NCI-H526 treated with DMSO at 0.1 percent for 48 hours (cell line): ENCODE results near the gene MAPT.

Source experiments
- DNase-seq: peaks from one replicate; lab custom pipeline; 2025; lab: John Stamatoyannopoulos, UW

MAPT gene

GRCh38 chr17:46028981-46029565, 134.7 kb downstream of the MAPT start:
- DNase-seq: no peak

DNA sequence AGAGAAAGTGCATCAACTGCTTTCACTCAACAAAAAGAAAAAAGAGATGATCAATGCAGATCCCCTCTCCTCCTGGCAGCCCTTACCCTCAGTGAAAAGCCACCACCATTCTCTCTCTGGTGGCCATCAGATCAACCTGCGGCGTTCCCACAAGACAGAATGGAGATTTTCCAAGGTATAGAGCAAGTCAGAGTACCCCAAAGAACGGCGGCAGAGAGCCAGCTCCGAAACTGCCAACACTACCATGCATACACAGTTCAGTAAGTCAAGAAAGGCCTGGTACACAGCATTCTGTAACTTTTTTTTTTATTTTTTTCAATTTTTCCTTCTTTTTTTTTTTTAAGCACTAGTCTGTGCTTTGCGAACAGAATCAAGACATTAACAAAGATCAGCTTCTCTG, 135.3 kb downstream of the MAPT start:
- no peak for DNase-seq

- DNase-seq: no peak
Measured at GRCh38 chr17:46030752-46031151, 136.4 kb downstream of the MAPT start.

DNA sequence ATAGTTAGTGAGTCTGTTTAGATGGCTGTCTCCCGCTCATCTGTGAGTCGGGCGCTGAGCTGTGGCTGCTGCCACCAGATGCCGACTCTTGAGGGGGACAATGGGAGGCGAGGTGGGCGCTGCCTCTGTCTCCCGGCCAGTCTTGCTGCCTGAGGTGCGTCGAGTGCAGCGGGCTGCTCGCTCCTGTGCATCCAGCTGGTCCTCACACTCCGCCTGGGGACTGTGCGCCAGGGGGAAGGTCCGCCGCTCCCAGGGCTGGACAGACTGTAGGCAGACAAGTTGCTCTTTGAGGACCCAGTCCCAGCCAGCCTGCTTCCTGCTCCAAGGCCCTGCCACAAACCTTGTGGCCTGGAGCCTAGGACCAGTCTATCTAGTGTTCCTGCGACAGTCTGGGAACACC, 137.1 kb downstream of the MAPT start:
- DNase-seq: no peak

DNA sequence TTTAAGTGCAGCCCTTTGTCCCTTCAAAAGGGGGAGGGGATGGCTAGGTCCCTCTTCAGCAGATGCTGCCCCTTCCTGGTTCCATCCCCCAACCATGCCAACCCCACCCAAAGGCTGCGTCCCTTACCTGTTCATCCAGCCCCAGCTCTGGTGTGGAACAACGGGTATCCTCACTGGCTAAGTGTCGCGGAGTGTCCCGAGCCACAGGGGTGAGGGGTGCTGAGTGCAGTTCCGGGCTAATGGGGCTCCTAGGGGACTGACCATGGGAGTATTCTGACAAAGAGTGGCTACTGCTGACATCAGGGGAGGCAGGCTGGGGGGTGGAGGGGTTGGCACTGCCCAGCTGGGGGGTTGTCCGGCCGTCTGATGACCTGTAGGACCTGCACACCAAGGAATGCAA, 137.6 kb downstream of the MAPT start:
- DNase-seq: no peak

- DNase-seq: no peak
Measured at GRCh38 chr17:46032909-46033308, 138.6 kb downstream of the MAPT start.

DNA sequence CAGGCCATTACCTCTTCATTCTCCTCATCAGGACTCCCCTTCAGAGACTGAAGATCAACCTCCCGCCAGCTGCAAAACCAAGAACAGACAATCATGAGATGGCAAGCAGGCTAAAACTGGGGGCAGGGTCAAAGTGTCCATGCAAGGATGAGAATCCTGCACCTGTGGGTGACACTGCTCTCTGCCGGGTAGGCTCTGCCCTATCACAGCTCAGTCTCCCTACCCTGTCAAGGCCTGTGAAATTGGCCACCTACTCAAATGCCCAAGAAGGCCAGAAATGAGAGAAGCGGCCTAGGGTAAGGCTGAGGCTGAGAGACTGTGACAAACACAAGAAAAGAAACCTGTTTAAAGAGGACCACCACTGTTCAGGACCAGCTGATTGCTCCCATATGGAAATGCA, 139.0 kb downstream of the MAPT start:
- DNase-seq: no peak

DNA sequence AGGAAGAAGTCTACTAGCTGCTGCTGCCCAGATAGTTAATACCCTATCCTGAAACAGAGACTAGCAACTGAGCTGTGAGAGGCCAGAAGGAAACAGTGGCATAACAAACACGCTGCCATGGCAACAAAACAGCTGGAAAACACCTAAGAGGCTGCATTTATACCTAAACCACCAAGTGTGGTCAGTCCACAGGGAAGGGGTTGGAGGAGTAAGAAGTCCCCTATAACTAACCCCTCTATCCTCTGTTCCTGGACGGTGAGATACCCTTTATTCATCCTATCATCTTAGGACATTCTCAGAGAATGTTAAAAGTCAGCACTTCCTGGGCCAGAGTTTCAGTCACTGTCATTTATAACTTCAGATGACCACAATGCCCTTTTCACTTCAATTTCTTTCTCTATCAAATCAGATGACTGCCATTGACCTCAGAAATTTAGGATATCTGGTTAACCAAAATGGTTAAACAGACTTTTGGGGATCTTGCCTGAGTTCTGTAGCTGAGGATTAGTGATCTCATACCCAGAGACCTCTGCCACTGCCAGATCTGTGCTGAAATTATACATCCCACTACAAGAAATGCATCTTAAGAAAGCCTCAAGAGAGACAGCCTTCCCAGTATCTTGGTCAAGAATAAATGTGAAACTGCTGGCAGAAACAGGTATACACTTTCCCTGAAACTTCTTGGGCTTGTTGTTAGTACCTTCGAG, 140.9 kb downstream of the MAPT start:
- DNase-seq: no peak

DNA sequence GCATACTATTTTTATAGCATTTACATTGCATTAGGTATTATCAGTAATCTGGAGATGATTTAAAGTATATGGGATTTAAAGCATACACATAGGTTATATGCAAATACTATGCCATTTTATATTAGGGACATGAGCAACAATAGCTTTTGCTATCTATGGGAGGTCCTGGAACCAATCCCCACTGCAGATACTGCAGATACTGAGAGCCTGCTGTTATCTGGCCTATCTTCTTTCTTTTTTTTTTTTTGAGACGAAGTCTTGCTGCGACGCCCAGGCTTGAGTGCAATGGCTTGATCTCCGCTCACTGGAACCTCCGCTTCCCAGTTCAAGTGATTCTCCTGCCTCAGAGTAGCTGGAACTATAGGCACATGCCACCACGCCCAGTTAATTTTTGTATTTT, 142.1 kb downstream of the MAPT start:
- DNase-seq: no peak

DNA sequence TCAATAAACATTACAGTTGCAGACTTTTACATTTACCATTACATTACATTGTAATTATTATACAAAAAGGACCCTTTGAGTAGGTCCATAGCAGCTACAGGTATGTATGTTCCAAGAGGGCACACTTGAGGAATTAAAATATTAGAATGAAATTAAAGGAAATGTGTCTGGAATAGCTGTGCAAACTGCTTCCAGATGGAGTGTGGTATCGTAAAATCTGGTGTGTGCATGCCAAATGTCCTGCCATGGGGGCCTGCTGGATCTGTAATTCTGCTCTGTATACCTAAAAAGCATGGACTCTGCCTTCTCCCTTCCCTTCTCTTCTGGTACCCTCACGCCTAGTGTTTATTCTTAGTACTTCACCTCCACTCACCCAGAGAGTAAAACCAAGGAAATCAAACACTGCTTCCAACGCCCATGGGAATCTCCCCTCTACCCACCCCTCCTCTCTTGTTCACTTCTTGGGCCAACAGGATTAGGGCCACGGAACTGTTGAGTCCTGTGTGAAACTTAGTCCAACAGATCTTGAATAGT, 143.4 kb downstream of the MAPT start:
- DNase-seq: no peak

DNA sequence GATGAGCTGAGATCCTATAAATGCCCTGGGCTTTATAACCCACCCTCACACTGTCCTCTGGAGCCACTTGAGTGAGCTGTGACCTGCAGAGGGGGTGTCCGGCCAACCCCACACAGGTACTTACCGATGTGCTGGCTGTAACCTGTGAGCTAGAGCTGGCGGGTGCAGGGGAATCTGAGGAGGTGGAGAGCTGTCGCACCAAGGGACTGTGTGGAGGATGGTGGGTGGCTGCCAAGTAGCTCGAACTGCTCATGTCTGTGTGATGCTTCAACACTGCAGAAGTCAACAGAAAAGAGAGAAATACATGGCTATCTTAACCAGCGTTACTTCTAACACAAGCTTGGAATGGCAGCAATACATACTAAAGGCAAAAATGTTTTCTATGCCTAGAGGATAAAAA, 144.1 kb downstream of the MAPT start:
- no peak for DNase-seq

- DNase-seq: no peak
Measured at GRCh38 chr17:46038937-46039336, 144.6 kb downstream of the MAPT start.

DNA sequence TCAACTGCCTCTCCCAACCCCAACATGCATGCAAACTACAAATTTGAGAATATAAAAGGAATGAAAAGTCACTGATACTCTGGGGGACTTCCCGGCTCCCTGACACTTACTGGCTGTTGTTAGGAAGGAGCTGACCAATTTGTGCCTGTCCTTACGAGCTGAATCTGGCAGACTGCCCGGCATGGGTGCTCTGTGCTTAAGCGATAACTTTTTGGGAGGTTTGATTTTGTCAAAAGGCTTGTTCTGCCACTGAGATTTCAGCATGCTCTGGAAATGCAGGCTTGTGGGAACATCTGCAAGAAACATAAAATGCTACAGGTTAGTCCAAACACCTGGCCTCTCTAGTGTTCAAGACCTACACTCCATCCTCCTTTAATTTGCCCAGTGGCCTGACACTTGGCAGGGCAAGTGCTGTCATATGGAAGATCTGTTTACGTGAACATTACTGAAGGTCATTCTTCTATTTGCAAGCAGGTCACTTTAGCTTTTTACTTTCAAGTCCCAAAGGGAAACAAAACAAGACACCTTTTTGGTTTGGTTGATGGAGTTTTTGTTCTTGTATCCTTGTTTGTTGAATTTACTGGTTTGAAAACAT, 145.3 kb downstream of the MAPT start:
- no peak for DNase-seq

DNA sequence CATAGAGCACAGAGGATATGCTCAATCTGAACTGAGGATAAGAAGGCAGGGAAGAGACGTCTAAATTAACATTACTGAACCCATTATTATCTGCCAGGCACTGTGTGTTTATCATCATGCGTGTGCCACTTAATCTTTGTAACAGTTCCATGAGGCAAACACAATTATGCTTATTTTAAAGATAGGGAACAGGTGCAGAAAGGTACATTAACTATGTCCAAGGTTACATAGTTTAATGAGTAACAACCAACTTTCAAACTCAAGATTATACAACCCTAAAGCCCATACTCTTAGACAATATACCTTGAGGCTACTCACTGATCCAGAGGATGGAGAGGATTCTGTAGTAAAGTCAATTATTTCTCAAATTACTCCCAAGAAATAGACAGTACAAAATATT, 147.9 kb downstream of the MAPT start:
- DNase-seq: no peak

DNA sequence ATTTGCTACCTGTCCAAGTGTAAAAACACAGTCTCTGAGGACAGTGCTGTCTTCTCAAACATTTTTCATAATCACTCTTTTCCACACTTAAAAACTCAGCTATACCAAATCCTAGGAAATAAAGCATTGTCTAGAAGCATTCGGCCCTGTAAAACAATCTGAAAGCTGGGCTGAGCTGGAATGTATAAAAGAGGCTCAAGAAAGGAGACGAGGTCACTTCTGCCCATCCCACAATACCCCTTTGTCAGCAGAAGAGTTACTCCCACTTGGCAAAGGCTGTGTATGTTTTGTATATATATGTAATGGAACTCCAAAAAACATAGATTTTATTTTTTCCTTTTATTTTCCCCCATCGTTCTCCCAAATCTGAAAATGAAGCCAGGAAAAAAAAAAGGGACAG, 148.6 kb downstream of the MAPT start:
- DNase-seq: no peak

- no peak for DNase-seq
Measured at GRCh38 chr17:46043606-46044005, 149.3 kb downstream of the MAPT start.

DNA sequence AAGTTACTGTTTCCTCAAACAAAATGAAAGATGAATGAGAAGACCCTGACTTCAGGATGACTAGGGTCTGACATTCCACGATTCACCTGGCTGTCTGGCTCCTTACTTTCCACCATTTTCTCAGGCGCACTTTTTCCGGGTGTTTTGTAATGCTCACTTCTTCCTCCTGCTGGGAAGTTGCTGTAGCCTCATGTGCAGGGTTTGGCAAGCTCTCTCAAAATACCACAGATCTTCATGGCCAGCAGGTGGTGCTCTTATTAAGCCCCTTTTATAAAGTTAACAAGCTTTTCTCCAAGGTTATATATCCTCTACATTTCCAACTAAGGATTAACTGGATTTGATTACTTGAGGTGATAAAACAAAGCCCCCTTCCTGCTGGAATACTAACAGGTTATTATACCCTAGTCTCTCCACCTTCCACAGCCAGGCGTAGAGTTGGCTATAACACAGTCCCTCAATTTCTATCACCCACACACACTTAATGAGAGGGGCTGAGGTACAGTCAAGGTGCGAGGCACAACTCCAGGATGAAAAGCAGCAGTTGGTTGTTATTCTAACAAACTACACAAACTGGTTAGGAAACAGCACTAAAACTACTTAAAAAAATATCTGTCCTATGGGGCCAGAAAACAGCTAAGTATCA, 150.1 kb downstream of the MAPT start:
- DNase-seq: peak; percentile 71

DNA sequence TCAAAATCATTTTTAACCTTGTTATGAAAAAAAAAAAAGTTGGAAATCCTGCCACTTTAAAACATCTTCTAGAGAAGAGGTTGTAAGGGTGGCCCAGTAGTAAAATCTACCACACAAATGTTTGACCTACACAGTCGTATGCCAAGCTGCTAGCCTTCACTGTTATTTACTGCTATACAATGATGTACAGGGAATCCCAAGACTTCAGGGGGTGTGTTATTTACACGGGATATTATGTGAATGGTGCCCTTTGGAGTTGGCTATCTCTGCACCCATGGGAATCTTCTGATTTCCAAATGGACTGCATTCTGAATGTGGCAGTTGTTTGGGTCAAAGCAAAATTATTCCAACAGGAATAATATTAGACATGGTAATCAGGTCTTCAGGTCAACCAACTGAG, 150.6 kb downstream of the MAPT start:
- DNase-seq: no peak

DNA sequence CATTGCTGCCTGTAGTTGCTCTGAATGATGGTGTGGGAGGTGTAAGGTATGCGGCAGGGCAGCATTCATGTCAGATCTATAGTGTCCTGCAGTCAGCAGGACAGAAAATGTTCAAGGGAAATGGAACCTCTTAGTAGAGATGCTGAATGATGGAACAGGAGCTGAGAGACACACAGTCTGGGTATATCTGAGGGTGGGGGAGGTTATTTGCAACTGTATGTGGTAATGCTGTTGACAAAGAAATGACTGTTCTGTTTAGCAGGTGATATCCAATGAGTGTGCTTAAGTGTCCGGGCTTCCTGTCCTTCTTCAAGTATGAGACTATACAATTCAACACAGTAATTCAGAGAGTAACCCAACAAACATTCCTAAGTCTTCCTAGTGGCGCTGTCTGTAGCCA, 151.3 kb downstream of the MAPT start:
- DNase-seq: no peak

DNA sequence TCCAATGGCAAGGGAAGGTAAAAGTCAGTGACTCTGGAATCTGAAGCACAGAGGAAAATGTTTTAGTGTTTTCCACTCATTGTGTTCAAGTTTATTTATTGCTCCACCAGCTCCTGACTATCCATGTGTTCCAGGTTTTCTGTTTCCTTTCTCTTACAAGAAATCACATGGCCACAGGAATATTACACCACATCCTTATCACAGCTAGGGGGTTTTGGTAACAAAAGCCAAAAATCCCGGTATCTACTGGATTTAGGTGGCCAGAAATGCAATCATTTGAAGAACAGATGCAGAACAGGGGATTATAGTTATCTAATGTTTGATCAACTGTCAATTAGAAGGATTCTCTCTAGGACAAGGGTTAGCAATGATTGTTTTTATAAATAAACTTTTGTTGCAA, 152.6 kb downstream of the MAPT start:
- DNase-seq: no peak

DNA sequence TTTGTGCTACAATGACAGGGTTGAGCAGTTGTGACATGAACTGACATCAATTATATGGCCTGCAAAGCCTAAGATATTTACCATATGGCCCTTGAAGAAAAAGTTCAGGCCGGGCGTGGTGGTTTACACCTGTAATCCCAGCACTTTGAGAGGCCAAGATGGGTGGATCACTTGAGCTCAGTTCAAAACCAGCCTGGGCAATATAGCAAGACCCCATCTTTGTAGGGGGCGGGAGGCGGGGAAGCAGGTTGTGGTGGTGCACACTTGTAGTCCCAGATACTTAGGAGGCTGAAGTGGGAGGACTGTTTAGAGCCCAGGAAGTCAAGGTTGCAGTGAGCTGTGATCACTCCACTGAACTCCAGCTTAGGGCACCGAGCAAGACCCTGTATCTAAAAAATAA, 153.0 kb downstream of the MAPT start:
- DNase-seq: no peak

- no peak for DNase-seq
Measured at GRCh38 chr17:46047856-46048255, 153.5 kb downstream of the MAPT start.

DNA sequence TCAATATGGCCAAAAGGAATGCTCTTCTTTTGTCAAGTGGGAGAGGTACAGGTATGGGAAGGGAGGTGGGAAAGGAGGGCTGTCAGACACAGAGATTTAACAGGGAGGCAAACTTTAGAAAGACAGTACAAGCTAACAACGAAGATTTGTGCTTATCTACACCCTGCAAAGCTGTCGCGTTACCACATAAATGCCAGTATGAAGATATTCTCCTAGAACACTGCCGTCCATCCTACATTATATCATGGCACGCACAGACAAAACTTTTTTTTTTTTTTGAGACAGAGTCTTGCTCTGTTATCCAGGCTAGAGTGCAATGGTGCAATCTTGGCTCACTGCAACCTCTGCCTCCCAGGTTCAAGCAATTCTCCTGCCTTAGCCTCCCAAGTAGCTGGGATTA, 155.3 kb downstream of the MAPT start:
- DNase-seq: no peak
